HepG2 (cell line): ENCODE data around the gene CPLX3. TPM values are rescaled to one million over a fixed set of nuclear protein-coding genes. Genes with fewer than 3 reads are reported as not detected.
A peak's percentile ranks its signal among the peaks of the same experiment; 100 is the strongest.

Experiments
- ARNT2 ChIP-seq: sonication (generic); formaldehyde crosslinking; IDR thresholded peaks from 2 replicates; pipeline ENCODE4 v1.8.0; 2022; ENCODE audit warnings: mild to moderate bottlenecking, low read depth, missing genetic modification reagents, moderate library complexity
- BCL3 ChIP-seq: sonication (generic); formaldehyde crosslinking; IDR thresholded peaks from 2 replicates; pipeline ENCODE4 v1.5.1; 2020; ENCODE audit warnings: mild to moderate bottlenecking, missing genetic modification reagents, moderate library complexity
- CBX2 ChIP-seq, 2 experiments: fragments of 200-600 bp in 1 of 2; sonication (generic); formaldehyde crosslinking in 1 of 2; IDR thresholded peaks; 2 replicates each; pipeline versions ENCODE4 v1.7.0 to v1.8.1; 2018 to 2022; ENCODE audit warnings: low read depth in 2 of 2, low read length in 1 of 2, mild to moderate bottlenecking in 1 of 2, missing genetic modification reagents in 1 of 2
- DDIT3 ChIP-seq: sonication (generic); formaldehyde crosslinking; IDR thresholded peaks from 2 replicates; pipeline ENCODE4 v1.4.0; 2020; ENCODE audit warnings: mild to moderate bottlenecking, missing genetic modification reagents
- FOXO1 ChIP-seq: sonication (generic); formaldehyde crosslinking; IDR thresholded peaks from 2 replicates; pipeline ENCODE4 v1.4.0; 2020; ENCODE audit warnings: missing genetic modification reagents
- MAZ ChIP-seq, 2 experiments: sonication (generic) in 1 of 2; formaldehyde crosslinking in 1 of 2; IDR thresholded peaks; 2 replicates each; pipeline versions ENCODE4 v1.5.0 to v1.6.1; 2012 to 2020; ENCODE audit warnings: low read depth in 2 of 2, mild to moderate bottlenecking in 2 of 2, borderline replicate concordance in 1 of 2, improper control_type of control experiment in 1 of 2, low read length in 1 of 2, missing genetic modification reagents in 1 of 2, moderate library complexity in 1 of 2
- PBX2 ChIP-seq: IDR thresholded peaks from 2 replicates; pipeline ENCODE4 v1.6.1; 2016; ENCODE audit warnings: control low read depth
- RCOR2 ChIP-seq: IDR thresholded peaks from 2 replicates; pipeline ENCODE4 v1.6.1; 2016; ENCODE audit warnings: missing biosample characterization, missing genetic modification reagents
- TEAD3 ChIP-seq: optimal IDR thresholded peaks from 2 replicates; pipeline ENCODE3; 2016; ENCODE audit warnings: borderline replicate concordance
- TFDP2 ChIP-seq: sonication (generic); formaldehyde crosslinking; IDR thresholded peaks from 2 replicates; pipeline ENCODE4 v1.4.0; 2020; ENCODE audit warnings: missing genetic modification reagents
- THAP9 ChIP-seq: sonication (generic); formaldehyde crosslinking; IDR thresholded peaks from 2 replicates; pipeline ENCODE4; 2020; ENCODE audit warnings: missing genetic modification reagents, mild to moderate bottlenecking, borderline replicate concordance
- ZBTB20 ChIP-seq: sonication (generic); formaldehyde crosslinking; IDR thresholded peaks from 2 replicates; pipeline ENCODE4 v1.8.1; 2023; ENCODE audit warnings: missing genetic modification reagents, low read depth, mild to moderate bottlenecking, borderline replicate concordance
- ZNF256 ChIP-seq: sonication (generic); formaldehyde crosslinking; conservative IDR thresholded peaks from 2 replicates; pipeline ENCODE4 v1.4.0; 2020; ENCODE audit warnings: missing genetic modification reagents
- ZNF383 ChIP-seq: sonication (generic); formaldehyde crosslinking; IDR thresholded peaks from 2 replicates; pipeline ENCODE4 v1.4.0; 2020; ENCODE audit warnings: missing genetic modification reagents, mild to moderate bottlenecking, borderline replicate concordance
- ZNF557 ChIP-seq: sonication (generic); formaldehyde crosslinking; IDR thresholded peaks from 2 replicates; pipeline ENCODE4 v1.4.0; 2020; ENCODE audit warnings: missing genetic modification reagents
- polyA plus RNA-seq, 8 experiments: library from polyadenylated mRNA; depleted of rRNA in 3 of 8; stranded (reverse) in 7 of 8; unstranded in 1 of 8; fragments of >200 nt; fragmentation: Illumina TruSeq in 4 of 8; extraction: Trizol in 4 of 8; gene quantifications; 2 replicates each; pipeline versions ENCODE4 v1.2.1 to v1.2.3, GENCODE V29; 2011 to 2016; ENCODE audit warnings: low read depth in 4 of 8, missing spikeins in 1 of 8, mixed read lengths in 1 of 8; ENCODE audit not compliant: insufficient read depth in 1 of 8
- total RNA-seq, 5 experiments: library from RNA; depleted of rRNA; stranded (reverse); fragments of >200 nt; fragmentation: Illumina TruSeq; extraction: Trizol; gene quantifications; 2 replicates each; pipeline ENCODE4 v1.2.3, GENCODE V29; 2016; ENCODE audit warnings: low read depth in 1 of 5

Gene CPLX3
- total and polyA plus RNA-seq, 2 of the 13 experiments (the other 11 are each of a cell fraction or from before 2014, with no cell fraction given): not detected

GRCh38 chr15:74873036-74873755, 46.8 kb downstream of the CPLX3 start, which contains the start of gene SCAMP2 (continued):
- TF ChIP-seq PBX2 (CRISPR knock-in tag) (peak; percentile 93), ZBTB20 (CRISPR knock-in tag) (no peak), ZNF557 (CRISPR knock-in tag) (no peak), ARNT2 (CRISPR knock-in tag) (peak; percentile 69; the same call in 1 of the 2 replicates), ZNF383 (CRISPR knock-in tag) (no peak), FOXO1 (CRISPR knock-in tag) (0 out of 2 replicates have a peak, but pooled peaks have one; percentile 5), CBX2 (IDR thresholded peaks at IDR 0.05; ENCODE audit: low read depth, low read length) (no peak), CBX2 (CRISPR knock-in tag; IDR thresholded peaks at IDR 0.05; ENCODE audit: low read depth) (no peak), RCOR2 (CRISPR knock-in tag) (no peak), BCL3 (CRISPR knock-in tag) (no peak), TFDP2 (no peak; the same call in 1 of the 2 replicates), TEAD3 (CRISPR knock-in tag) (no peak), DDIT3 (CRISPR knock-in tag) (no peak), MAZ (IDR thresholded peaks at IDR 0.05; ENCODE audit: borderline replicate concordance, low read depth, low read length) (peak; percentile 32; the same call in 1 of the 2 replicates), MAZ (CRISPR knock-in tag; IDR thresholded peaks at IDR 0.05; ENCODE audit: low read depth) (peak; percentile 43; the same call in 1 of the 2 replicates), THAP9 (CRISPR knock-in tag) (peak; percentile 48; the same call in 1 of the 2 replicates), ZNF256 (CRISPR knock-in tag) (0 out of 2 replicates have a peak, but pooled peaks have one; percentile 51)
